GM19193 (cell line): Measurements from ENCODE around the gene ITGA8.

Experiments used
- POLR2A ChIP-seq: IDR thresholded peaks from 4 replicates; pipeline ENCODE4 v1.6.1; 2011; ENCODE audit not compliant: insufficient read depth, insufficient read length; ENCODE audit errors: extremely low read depth

The ITGA8 gene

DNA sequence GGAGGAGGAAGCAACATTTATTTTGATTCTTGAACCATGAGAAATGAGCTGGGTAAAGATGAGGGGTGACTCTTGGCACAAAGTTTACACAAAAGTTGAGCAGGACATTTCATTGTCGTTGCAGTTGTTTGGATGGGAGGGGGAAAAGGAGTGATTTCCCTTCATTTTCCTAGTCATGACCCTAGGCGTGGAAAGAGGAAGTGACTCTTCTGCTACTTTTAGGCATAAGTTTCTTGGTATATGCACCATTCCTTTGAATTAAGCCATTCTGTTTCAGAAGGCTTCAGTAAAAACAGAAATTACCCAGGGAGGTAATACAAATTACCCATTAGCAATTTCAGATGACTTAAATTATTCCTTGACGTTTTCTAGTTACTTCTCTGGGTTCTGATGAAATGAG, 234.7 kb downstream of the ITGA8 start:
- TF ChIP-seq POLR2A, result no peak

- no peak for TF ChIP-seq POLR2A
These were observed 235.6 kb downstream of the ITGA8 start for GRCh38 chr10:15484128-15484527.

DNA sequence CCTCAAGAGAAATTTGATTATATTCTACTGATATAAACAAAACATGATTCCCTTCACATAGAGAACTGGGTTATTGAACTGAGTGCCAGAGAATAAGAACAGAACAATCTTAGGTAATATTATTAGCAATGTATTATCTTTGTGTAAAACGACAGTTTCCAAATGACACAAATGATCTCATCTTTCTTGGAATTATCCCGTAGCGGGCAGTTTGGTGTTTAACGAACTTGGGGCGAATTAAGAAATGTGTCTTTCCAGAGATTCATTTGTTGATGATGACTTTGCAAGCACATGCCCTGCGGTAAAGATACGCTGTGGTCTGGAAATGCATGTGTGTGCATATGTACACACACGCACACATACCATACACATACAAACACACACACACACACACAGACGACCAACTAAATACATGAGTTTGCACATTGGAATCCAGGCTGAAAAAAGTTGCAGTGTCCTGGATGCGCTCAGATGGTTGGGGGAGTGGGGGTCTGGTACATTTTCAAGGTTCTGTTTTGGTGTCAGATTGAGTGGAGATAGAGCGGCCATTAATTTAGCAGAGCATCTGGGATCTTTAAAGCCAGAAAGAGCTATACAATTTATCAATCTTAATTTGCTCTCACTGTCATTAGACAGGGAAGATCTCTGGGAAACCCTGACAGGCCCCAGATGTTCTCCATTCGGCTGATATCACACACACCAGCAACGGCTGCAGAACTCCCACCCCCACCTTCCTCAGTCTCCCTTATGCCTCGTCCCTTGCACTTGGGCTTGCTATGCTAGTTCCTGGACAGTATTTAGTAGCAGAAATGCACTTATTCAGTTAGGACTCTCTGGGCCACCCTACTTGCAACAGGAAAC, 236.3 kb downstream of the ITGA8 start:
- TF ChIP-seq POLR2A, result no peak

- no peak for TF ChIP-seq POLR2A
These were observed 237.6 kb downstream of the ITGA8 start for GRCh38 chr10:15482156-15482555.

- no peak for TF ChIP-seq POLR2A
These were observed 240.8 kb downstream of the ITGA8 start for GRCh38 chr10:15478950-15479349.

DNA sequence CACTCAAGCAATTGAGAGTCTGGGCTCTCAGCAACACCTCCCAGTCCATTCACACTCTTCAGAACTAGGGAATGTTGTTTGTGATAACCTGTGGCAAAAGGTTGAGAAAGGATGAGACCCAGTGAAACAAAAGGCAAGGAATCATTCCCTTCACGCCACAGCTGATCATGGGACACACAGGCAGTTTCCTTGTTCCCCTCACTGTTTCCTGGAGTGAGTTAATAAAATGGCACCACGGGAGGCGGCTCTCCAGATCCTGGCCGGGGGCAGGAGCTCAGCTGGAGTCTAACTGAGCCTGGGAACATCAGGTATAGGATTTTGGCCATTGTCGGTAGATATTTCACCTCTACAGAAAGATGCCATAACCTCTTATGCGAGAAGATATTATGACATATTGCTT, 241.3 kb downstream of the ITGA8 start:
- TF ChIP-seq POLR2A, result no peak

DNA sequence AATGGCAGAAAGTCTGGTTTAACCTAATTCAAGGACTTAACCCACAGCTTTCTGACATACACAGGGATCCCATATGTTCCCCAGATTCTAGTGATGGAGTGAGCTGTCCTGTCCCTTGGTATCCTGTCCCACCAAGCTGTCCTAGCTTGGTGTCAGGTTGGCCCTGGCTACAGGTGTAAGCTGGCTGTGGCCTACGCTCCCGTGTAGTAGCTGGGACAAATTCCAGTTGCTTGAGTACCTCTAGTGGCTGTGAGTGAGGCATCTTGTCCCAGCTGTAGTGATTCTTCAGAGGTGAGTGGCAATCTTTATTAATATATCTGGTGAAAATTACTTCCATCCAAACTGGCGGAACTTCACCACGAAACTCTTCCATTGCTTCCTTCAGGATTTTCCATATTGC, 243.4 kb downstream of the ITGA8 start:
- no peak for TF ChIP-seq POLR2A

- no peak for TF ChIP-seq POLR2A
These were observed 245.1 kb downstream of the ITGA8 start for GRCh38 chr10:15474671-15475070.

DNA sequence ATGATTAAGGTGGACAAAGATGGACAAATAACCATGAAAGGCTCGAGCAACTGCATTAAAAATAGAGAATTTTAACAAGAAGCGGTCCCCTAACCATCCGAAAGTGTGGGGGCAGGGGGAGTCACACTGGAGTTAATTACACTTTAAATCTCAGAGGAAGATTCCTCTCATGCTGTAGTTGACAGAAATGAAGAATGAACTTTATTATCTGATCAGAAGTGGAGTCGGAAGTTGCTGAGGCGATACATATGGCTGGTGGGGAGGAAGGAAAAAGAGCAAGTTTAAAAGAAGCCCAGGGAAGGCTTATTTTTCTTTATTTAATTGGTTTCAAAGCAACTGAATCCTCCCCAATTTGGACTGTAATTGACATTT, 246.3 kb downstream of the ITGA8 start:
- TF ChIP-seq POLR2A, result no peak

DNA sequence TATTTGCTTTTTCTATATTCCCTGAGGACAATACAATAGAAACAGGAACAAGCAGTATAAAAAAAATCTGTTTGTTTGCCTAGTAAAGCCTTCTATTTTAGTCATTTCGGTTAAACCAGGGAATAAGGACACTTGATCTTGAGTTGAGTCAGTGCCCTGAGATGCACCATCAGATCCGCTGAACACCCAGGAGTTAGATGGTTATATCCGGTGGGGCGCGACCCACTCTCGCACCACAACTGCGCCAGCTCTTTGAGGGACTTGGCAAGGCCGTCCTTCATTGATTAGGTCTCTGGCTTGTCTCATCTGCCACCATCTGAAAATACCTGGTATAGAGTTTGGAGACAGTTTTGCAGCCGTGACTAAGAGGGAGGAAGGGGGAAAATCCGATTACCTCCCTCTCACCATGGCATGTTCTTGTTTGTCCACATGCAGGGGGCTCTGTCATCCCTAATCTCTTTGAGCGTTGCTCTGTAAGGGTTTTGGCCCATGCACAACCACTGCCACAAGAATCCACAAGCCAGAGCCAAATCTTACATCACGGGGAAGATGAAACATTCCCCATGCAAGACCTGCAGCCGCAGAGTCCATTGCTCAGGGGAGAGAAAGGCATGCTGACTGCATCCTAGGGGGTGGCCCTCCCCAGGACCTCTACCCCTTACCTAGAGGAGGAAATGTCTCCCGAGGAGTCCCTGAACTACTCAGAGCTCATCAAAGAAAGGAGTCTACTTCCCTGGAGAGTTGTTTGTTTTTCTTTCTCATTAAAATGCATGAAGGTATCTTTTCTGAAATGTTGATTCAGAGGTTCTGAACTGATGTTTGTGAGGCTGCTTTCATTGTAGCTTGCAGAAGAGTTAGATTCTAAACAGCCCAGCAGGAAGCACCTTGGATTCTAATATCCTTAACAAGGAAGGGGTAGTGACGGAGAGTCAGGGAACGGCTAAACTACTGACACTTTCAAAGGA, 247.0 kb downstream of the ITGA8 start:
- no peak for TF ChIP-seq POLR2A

GRCh38 chr10:15472008-15472407, 247.7 kb downstream of the ITGA8 start:
- TF ChIP-seq POLR2A, result no peak

DNA sequence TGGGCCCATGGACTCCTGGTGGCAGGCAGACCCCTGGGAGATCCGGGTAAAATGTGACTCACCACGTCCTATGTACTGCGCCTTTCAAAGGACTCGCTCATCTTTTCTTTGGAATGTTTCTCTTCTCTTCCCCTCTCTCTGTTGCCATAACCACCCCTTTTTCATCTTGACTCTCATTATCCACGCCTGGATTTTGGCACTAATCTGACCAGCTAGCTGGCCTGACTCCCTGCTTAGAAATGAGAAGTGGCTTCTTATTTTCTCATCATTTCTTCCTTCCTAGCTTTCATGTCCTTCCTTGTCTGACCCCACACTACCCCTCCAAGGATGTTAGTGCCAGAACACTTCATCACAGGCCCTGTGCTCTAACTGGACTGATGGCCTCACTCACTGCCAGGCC, 250.6 kb downstream of the ITGA8 start:
- TF ChIP-seq POLR2A, result no peak

DNA sequence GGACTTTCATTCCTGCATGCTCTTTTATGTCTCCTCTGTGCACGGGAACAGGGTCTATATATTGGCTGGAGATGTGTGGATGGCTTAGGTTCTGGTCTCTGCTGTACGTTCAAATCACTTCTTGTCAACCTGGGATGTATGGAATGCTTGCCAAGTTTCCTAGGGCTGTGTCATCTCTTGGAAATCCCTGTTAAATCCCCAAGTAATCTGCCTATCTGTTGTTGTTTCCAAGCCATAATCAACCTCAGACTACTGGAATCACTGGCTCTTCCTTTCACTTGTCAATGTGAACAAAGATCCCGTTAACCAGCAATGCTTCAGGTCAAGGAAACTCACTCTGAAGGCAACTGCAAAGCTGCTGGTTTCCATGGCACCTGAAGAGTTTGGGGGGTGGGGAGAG, 255.3 kb downstream of the ITGA8 start:
- no peak for TF ChIP-seq POLR2A
